Uterus (tissue), 2 donors: ENCODE results near the gene HRH3.

Experiments
- POLR2A ChIP-seq, 2 donors: fragments of 450-650 bp; IDR thresholded peaks; one replicate each; pipeline ENCODE4 v1.6.1; 2016; ENCODE audit warnings: antibody characterized with exemption in 2 of 2, mild to moderate bottlenecking in 1 of 2, moderate library complexity in 1 of 2
- TF ChIP-seq, protein P1 (sequence below), 4 experiments: fragments of 200-600 bp in 2 of 4; fragments of 450-650 bp in 2 of 4; sonication (generic) in 2 of 4; IDR thresholded peaks; one replicate each; pipeline ENCODE4 v1.5.1; 2016 to 2019; ENCODE audit warnings: antibody characterized with exemption in 4 of 4, mild to moderate bottlenecking in 2 of 4, moderate library complexity in 1 of 4

DNA sequence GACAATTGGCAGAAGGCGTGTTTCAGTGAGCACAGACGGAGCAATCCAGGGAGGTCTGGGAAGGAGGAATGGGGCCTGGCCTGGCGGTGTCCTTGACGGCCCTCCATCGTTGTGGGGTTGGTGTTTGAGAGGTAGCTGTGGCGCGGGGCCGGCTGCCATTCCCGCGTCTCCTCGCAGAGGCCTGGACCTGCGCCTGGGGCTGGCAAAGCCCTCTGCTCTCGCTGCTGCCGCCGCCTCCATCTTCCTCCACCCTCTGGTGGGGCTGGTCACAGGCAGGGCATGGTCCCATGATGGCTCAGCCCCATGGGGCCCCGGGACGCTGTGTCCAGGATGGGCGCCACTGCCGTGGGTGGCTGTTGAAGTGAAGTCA, 25.8 kb upstream of the HRH3 start:
- TF ChIP-seq, protein P1, sequence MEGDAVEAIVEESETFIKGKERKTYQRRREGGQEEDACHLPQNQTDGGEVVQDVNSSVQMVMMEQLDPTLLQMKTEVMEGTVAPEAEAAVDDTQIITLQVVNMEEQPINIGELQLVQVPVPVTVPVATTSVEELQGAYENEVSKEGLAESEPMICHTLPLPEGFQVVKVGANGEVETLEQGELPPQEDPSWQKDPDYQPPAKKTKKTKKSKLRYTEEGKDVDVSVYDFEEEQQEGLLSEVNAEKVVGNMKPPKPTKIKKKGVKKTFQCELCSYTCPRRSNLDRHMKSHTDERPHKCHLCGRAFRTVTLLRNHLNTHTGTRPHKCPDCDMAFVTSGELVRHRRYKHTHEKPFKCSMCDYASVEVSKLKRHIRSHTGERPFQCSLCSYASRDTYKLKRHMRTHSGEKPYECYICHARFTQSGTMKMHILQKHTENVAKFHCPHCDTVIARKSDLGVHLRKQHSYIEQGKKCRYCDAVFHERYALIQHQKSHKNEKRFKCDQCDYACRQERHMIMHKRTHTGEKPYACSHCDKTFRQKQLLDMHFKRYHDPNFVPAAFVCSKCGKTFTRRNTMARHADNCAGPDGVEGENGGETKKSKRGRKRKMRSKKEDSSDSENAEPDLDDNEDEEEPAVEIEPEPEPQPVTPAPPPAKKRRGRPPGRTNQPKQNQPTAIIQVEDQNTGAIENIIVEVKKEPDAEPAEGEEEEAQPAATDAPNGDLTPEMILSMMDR (IDR thresholded peaks at IDR 0.05) = no peak
- TF ChIP-seq POLR2A (IDR thresholded peaks at IDR 0.05) = no peak
